Mucosa of rectum (tissue), 2 donors: ENCODE results near the gene LPIN1.

Experiments used
- H3K27ac ChIP-seq, 2 donors: one replicate each; pipeline ENCODE4 v1.7.0; 2013; ENCODE audit warnings: inconsistent platforms in 2 of 2, low read depth in 2 of 2, low read length in 2 of 2
- H3K27me3 ChIP-seq, 2 donors: one replicate each; pipeline ENCODE4 v1.7.0; 2013; ENCODE audit warnings: low read length in 2 of 2; ENCODE audit not compliant: control insufficient read depth in 2 of 2, insufficient read depth in 2 of 2
- H3K36me3 ChIP-seq, 2 donors: one replicate each; pipeline ENCODE4 v1.7.0; 2013; ENCODE audit warnings: low read length in 2 of 2; ENCODE audit not compliant: control insufficient read depth in 2 of 2, insufficient read depth in 2 of 2
- H3K4me1 ChIP-seq, 2 donors: one replicate each; pipeline ENCODE4 v1.7.0; 2013; ENCODE audit warnings: low read length in 2 of 2, mild to moderate bottlenecking in 1 of 2; ENCODE audit not compliant: control insufficient read depth in 2 of 2, insufficient read depth in 2 of 2
- H3K4me3 ChIP-seq, 2 donors: one replicate each; pipeline ENCODE4 v1.7.0; 2013; ENCODE audit warnings: low read length in 2 of 2
- H3K9ac ChIP-seq, 2 donors: one replicate each; pipeline ENCODE4 v1.7.0; 2013; ENCODE audit warnings: low read length in 2 of 2, low read depth in 1 of 2, mild to moderate bottlenecking in 1 of 2
- H3K9me3 ChIP-seq, 2 donors: one replicate each; pipeline ENCODE4 v1.7.0; 2013; ENCODE audit warnings: low read length in 2 of 2; ENCODE audit not compliant: control insufficient read depth in 2 of 2
- donor health status: healthy.
- donor health status: Normal muscosa, but diverticular disease.

LPIN1 gene

DNA sequence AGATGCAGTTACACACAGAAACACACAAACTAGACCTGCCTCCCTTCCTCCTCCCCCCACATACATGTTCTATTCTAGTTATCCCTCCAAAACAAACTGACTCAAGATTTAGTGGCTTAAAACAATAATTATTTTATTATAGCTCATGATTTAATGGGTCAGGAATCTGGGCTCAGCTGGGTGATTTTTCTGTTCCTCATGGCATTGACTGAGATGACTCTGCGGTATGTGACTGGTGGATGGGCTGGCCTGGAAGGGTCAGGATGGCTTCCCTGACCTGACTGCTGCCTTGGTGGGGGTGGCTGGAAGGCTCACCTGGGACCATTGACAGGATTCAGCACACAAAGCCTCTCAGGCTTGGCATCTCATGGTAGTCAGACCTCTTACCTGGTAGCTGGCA is 42.7 kb upstream of the LPIN1 start:
- H3K9ac ChIP-seq: no peak overlapping the region
- no peaks in the 10 kb centered on the region for H3K9me3 ChIP-seq
- no peaks in the 10 kb centered on the region for H3K27me3 ChIP-seq
- H3K4me3 ChIP-seq: no peak overlapping the region
- no peaks in the 10 kb centered on the region for H3K36me3 ChIP-seq
- no peak overlapping the region for H3K27ac ChIP-seq
- peaks cover 0 to 3% of the 10 kb centered on the region in 2 donors for H3K4me1 ChIP-seq

DNA sequence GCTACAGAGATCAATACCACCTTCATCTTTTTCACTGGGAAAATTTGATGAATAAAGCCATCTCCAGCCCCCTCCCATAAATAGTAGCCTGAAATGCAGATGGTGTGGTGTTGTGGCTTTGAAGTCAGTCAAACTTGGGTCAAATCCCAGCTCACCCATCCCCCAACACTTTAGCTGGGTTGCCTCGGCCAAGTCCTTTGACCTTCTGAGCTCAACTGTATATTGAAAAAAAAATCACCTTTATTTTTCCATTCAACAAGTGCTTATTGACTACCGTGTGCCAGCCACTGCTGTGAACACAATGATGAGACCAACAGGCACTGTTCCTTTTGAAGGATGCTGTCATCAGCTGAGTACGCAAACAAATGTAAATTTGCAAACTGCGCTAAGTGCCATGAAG is 41.4 kb upstream of the LPIN1 start:
- Histone ChIP-seq H3K27me3 (no peaks in the 10 kb centered on the region), H3K9me3 (no peaks in the 10 kb centered on the region), H3K4me1 (peaks cover 0 to 3% of the 10 kb centered on the region in 2 donors), H3K27ac (no peak overlapping the region), H3K4me3 (no peak overlapping the region), H3K36me3 (no peaks in the 10 kb centered on the region), H3K9ac (no peak overlapping the region)

DNA sequence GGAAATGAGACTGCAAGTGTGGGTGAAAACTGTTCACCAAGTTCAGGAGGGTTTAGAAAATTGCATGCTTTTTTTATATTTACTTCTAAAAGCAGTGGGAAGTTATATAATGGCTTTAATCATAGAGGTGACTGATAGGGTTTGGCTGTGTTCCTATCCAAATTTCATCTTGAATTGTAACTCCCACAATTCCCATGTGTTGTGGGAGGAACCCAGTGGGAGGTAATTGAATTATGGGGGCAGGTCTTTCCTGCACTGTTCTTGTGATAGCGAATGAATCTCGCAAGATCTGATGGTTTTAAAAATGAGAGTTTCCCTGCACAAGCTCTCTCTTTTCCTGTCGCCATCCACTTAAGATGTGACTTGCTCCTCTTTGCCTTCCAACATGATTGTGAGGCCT is 40.7 kb upstream of the LPIN1 start:
- Histone ChIP-seq H3K27ac (no peak overlapping the region), H3K4me1 (peaks cover 0 to 3% of the 10 kb centered on the region in 2 donors), H3K9me3 (no peaks in the 10 kb centered on the region), H3K36me3 (no peaks in the 10 kb centered on the region), H3K4me3 (no peak overlapping the region), H3K9ac (no peak overlapping the region), H3K27me3 (no peaks in the 10 kb centered on the region)

DNA sequence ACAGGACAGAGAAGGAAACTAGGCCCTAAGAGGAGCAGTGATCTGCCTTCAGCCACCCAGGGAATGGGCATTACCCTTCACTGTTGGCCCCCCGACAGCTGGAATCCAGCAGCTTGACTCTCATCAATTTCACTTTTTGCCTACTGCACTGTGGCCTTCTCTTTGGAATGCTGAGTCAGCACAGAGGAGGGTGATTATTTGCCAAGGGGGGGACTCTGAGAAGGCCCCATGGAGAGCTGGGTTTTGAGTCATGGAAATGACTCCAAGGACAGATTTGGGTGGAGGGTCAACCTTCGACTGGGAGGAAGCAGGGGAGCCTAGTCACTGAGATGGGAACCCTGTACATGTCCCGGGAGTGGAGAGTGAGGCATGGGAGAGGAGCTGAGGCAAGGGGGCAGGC is 38.3 kb upstream of the LPIN1 start:
- H3K27ac ChIP-seq: no peak overlapping the region
- no peaks in the 10 kb centered on the region for H3K27me3 ChIP-seq
- H3K4me1 ChIP-seq: no peaks in the 10 kb centered on the region
- H3K9me3 ChIP-seq: no peaks in the 10 kb centered on the region
- H3K9ac ChIP-seq: no peak overlapping the region
- no peak overlapping the region for H3K4me3 ChIP-seq
- H3K36me3 ChIP-seq: no peaks in the 10 kb centered on the region

DNA sequence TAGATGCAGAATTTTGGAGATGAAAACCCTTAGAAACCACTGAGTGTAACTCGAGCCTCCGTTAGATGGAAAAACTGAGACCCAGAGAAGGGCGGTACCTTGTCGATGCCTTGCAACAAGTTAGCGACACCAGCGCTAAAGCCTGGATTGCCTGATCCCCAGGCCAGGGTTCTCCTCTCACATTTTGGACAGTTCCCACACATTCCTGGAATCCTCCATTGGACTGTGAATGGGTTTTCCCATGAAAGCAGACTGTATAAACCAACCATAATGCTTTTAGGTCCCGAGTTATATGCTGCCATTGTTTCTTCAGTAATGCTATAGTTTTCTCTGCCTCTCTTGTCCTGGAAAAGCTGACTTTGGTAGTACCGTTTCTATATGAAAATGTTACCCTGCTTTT is 37.1 kb upstream of the LPIN1 start:
- Histone ChIP-seq H3K36me3 (no peaks in the 10 kb centered on the region), H3K27ac (no peak overlapping the region), H3K9me3 (no peaks in the 10 kb centered on the region), H3K4me3 (no peak overlapping the region), H3K4me1 (no peaks in the 10 kb centered on the region), H3K27me3 (no peaks in the 10 kb centered on the region), H3K9ac (no peak overlapping the region)

DNA sequence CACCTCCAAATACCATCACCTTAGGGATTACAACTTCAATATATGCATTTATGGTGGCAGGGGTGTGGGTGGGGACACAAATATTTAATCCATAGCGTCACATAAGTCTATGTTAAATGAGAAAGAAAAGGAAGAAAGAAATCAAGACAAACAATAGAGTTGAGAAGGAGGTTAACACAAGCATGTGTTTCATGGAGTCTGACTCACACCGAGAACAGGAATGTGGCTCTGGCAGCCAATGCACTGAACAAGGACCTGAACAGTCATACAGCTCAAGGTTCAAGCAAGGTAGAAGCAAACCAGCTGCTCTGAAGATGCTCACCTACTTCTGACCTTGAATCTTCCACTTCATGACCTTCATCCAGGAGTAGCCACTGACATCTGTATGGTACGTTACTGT is 36.2 kb upstream of the LPIN1 start:
- no peaks in the 10 kb centered on the region for H3K27me3 ChIP-seq
- H3K36me3 ChIP-seq: no peaks in the 10 kb centered on the region
- no peak overlapping the region for H3K9ac ChIP-seq
- H3K9me3 ChIP-seq: no peaks in the 10 kb centered on the region
- H3K27ac ChIP-seq: no peak overlapping the region
- no peaks in the 10 kb centered on the region for H3K4me1 ChIP-seq
- no peak overlapping the region for H3K4me3 ChIP-seq

DNA sequence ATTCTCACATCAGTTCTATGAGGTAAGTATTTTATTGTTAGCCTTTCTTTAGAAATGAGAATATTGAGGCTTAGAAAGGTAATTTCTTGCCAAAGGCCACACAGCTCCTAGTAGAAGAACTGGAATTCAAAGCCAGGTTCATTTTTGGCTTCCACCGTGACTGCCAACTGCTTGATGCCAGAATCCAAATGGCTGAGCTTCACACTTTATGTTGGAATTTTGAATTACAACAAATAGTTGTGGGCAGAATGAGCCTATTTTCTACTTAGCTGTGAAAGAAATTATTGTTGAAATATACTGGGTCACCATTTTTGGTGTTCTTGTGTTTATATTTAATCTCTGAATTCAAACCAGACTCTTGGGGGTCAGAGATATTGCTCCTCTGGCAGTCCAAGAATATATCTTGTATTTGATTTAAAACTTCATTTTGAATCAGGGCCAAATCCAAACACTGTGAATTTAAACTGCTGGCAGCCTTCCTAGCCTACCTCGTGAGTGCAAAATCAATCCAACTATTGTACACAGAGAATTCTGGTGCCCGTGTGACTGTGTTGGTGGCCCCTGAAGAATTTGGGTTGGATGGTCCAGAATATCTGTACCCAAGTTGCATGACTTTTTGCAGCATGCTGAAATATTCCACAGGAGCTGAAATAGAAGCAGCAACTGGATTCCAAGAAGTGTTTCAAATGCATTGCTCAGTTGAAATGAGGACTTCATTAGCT is 35.6 kb upstream of the LPIN1 start:
- H3K4me3 ChIP-seq: no peak overlapping the region
- H3K9me3 ChIP-seq: no peaks in the 10 kb centered on the region
- no peaks in the 10 kb centered on the region for H3K36me3 ChIP-seq
- H3K27ac ChIP-seq: no peak overlapping the region
- no peak overlapping the region for H3K9ac ChIP-seq
- H3K4me1 ChIP-seq: no peaks in the 10 kb centered on the region
- H3K27me3 ChIP-seq: no peaks in the 10 kb centered on the region

DNA sequence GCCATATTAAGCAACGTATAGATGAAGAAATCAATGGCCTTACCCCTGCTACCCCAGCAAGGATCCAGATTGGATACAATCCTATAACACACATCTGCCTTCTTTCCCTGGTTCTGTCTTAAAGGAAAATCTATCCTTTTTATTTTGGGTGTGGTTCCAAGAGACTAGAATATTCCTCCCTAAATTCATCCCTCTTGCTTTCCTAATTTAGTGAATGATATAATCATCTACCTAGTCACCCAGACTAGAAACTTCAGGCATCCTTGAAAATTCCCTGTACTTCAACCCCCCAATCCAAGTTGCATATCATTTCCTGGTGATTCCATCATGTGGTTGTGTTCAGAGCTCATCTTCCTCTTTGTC is 35.1 kb upstream of the LPIN1 start:
- H3K36me3 ChIP-seq: no peaks in the 10 kb centered on the region
- H3K4me1 ChIP-seq: no peaks in the 10 kb centered on the region
- no peaks in the 10 kb centered on the region for H3K9me3 ChIP-seq
- no peak overlapping the region for H3K9ac ChIP-seq
- no peak overlapping the region for H3K27ac ChIP-seq
- H3K4me3 ChIP-seq: no peak overlapping the region
- H3K27me3 ChIP-seq: no peaks in the 10 kb centered on the region

DNA sequence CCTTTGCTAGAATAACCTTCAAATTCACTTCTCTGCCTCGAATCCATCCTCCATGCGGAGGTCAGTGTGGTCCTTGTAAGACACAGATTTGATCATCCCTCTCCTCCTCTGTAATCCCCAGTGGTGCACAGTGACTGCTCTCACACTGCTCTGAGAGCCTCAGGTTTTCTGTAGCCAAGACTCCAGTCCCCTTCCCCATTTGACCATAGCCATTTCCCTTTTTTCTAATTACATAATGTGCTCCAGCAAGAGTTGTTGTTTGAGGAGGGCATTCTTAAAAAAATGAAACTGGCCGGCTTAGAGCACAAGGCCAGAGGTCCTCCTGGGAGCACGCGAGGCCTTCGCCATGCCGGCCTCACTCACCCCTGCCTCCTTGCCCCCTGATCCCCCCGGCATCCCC is 34.7 kb upstream of the LPIN1 start:
- Histone ChIP-seq H3K27ac (no peak overlapping the region), H3K4me1 (no peaks in the 10 kb centered on the region), H3K4me3 (no peak overlapping the region), H3K9ac (no peak overlapping the region), H3K36me3 (no peaks in the 10 kb centered on the region), H3K9me3 (no peaks in the 10 kb centered on the region), H3K27me3 (no peaks in the 10 kb centered on the region)

DNA sequence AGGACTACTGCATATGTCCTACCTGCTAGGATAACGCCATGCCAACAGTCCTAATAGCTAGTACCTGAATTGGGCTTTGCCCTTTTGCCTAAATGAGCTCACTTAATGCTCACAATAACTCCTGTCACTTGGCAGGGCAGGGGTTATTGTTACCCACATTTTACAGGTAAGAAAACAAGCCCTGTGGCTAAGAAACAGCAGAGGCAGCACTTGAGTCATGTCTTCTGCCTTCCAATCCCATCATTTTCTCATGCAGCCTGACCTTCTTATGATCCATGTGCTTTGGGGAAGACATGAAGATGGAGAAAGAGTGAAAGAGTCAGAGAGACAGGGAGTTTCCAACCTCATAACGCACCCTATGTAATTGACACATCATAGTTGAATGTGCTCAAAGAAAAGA is 33.6 kb upstream of the LPIN1 start:
- Histone ChIP-seq H3K27me3 (no peaks in the 10 kb centered on the region), H3K4me3 (no peak overlapping the region), H3K36me3 (no peaks in the 10 kb centered on the region), H3K27ac (no peak overlapping the region), H3K9me3 (no peaks in the 10 kb centered on the region), H3K9ac (no peak overlapping the region), H3K4me1 (no peaks in the 10 kb centered on the region)

DNA sequence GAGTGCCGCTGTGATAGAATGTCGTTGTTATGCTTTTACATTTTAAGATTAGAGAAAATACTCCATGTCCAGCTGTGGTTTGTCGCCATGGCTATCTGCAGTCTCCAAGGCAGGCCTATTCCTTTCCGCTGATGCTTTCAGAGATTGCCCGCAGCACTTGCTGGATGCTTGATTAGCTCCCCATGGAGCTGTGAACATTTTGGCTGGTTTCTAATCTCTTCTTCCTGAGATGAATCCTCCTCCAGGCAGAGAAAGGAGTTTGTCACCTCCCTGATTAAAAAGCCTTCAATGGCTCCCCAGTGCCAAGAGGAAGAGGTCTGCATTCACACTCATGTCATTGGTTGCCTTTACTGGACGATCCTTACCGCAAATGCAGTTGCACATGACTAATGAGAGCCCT is 32.6 kb upstream of the LPIN1 start:
- Histone ChIP-seq H3K9ac (no peak overlapping the region), H3K36me3 (no peaks in the 10 kb centered on the region), H3K4me1 (no peaks in the 10 kb centered on the region), H3K27ac (no peak overlapping the region), H3K9me3 (no peaks in the 10 kb centered on the region), H3K4me3 (no peak overlapping the region), H3K27me3 (no peaks in the 10 kb centered on the region)
